Measurements from ENCODE around the gene CTU2.

DNA sequence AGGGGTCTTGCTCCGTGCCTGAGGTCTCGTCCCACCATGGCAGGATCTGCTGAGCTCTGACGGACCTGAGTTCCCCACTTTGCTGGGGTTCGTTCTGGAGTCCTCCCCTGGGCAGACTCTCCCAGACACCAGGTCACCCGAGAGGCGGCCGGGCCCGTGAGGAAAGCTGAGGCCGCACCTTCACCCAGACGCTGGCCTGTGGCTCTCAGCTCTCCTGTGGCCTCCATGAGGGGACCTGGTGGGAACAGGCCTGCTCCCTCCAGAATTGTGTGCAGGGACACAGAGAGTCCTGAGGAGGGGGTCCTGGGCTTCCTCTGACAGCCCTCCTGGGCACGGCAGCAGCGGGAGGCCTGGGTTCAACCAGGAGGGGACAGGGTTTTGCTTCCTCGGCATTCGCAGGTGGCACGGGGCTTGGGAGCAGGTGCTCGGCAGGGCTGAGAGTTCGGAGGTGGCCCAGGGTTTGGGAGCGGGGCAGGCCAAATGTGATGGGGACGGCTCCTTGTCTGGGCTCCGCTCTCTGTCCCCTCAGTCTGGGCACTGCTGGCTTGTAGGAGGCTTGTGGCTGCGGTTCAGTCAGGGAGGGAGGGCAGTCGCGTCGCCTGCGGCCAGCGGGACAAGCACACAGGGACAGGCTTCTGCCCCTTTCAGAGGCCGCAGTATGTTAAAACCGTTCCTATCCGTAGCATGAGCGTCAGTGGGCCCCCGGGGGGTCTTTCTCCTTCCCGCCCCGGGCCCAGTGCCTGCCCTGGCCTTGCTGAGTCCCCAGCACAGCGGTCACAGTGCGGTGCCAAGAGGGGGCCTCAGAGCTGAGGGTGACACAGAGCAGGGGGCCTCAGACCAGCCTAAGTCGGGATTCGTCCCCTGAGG, 11.8 kb upstream of the CTU2 start:
- TF ChIP-seq POLR2AphosphoS5 (IDR thresholded peaks at IDR 0.05) = no peak
- TF ChIP-seq, protein P1, sequence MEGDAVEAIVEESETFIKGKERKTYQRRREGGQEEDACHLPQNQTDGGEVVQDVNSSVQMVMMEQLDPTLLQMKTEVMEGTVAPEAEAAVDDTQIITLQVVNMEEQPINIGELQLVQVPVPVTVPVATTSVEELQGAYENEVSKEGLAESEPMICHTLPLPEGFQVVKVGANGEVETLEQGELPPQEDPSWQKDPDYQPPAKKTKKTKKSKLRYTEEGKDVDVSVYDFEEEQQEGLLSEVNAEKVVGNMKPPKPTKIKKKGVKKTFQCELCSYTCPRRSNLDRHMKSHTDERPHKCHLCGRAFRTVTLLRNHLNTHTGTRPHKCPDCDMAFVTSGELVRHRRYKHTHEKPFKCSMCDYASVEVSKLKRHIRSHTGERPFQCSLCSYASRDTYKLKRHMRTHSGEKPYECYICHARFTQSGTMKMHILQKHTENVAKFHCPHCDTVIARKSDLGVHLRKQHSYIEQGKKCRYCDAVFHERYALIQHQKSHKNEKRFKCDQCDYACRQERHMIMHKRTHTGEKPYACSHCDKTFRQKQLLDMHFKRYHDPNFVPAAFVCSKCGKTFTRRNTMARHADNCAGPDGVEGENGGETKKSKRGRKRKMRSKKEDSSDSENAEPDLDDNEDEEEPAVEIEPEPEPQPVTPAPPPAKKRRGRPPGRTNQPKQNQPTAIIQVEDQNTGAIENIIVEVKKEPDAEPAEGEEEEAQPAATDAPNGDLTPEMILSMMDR (IDR thresholded peaks at IDR 0.05) = no peak
